GM23338 (cell line): ENCODE data around the gene HTT. TPM values are rescaled to one million over a fixed set of nuclear protein-coding genes. Genes with fewer than 3 reads are reported as not detected.

Source experiments
- ATAC-seq: fragments of 200-7000 bp; cut with Tn5 transposase; 3 replicates; pipeline ENCODE4 v1.9.1; 2020
- DNase-seq: peaks from one replicate; pipeline ENCODE4 v3.0.0-alpha.2; 2015; ENCODE audit warnings: low spot score
- H2AFZ ChIP-seq: fragments of 200-600 bp; sonication (generic); 2 replicates; pipeline ENCODE4 v1.8.0; 2016; ENCODE audit warnings: antibody characterized with exemption, mild to moderate bottlenecking, moderate library complexity
- H3F3A ChIP-seq: fragments of 200-600 bp; sonication (generic); replicated peaks from 2 replicates; pipeline ENCODE4 v1.8.0; 2017; ENCODE audit warnings: antibody characterized with exemption, mixed run types, low read depth
- H3K27ac ChIP-seq: fragments of 200-600 bp; sonication (generic); 2 replicates; pipeline ENCODE4 v1.6.1; 2016; ENCODE audit warnings: low read depth
- H3K27me3 ChIP-seq: fragments of 200-600 bp; sonication (generic); 2 replicates; pipeline ENCODE4 v1.8.0; 2016; ENCODE audit warnings: mild to moderate bottlenecking, mixed run types, moderate library complexity; ENCODE audit not compliant: insufficient read depth
- H3K36me3 ChIP-seq: fragments of 200-600 bp; sonication (generic); 2 replicates; pipeline ENCODE4 v1.8.0; 2016; ENCODE audit warnings: mild to moderate bottlenecking; ENCODE audit not compliant: insufficient read depth
- H3K4me1 ChIP-seq: fragments of 200-600 bp; sonication (generic); 2 replicates; pipeline ENCODE4 v1.8.0; 2016; ENCODE audit warnings: mild to moderate bottlenecking, moderate library complexity; ENCODE audit not compliant: insufficient read depth
- H3K4me2 ChIP-seq: fragments of 200-600 bp; sonication (generic); 2 replicates; pipeline ENCODE4 v1.7.1; 2017; ENCODE audit warnings: mixed run types
- H3K4me3 ChIP-seq: fragments of 200-600 bp; sonication (generic); 2 replicates; pipeline ENCODE4 v1.6.1; 2016; ENCODE audit warnings: mixed run types
- H3K79me2 ChIP-seq: fragments of 200-600 bp; sonication (generic); replicated peaks from 2 replicates; pipeline ENCODE4 v1.8.0; 2017; ENCODE audit warnings: mild to moderate bottlenecking; ENCODE audit not compliant: insufficient read depth
- H3K9me2 ChIP-seq: fragments of 200-600 bp; sonication (generic); 2 replicates; pipeline ENCODE4 v1.8.0; 2017; ENCODE audit not compliant: insufficient read depth
- H4K20me1 ChIP-seq: fragments of 200-600 bp; sonication (generic); replicated peaks from 2 replicates; pipeline ENCODE4 v1.8.0; 2017; ENCODE audit warnings: mild to moderate bottlenecking; ENCODE audit not compliant: insufficient read depth
- H3K27ac Mint-ChIP-seq: 2 replicates; pipeline ENCODE4 v1.8.0; 2020; ENCODE audit warnings: inconsistent platforms, mild to moderate bottlenecking, moderate library complexity, mixed read lengths
- H3K27me3 Mint-ChIP-seq: 3 replicates; pipeline ENCODE4 v1.8.0; 2022; ENCODE audit warnings: low read depth, mild to moderate bottlenecking, moderate library complexity, mixed read lengths, inconsistent platforms; ENCODE audit not compliant: insufficient read depth, poor library complexity
- H3K36me3 Mint-ChIP-seq: 3 replicates; pipeline ENCODE4 v1.8.0; 2021; ENCODE audit warnings: low read depth, mild to moderate bottlenecking, inconsistent platforms, moderate library complexity, mixed read lengths
- H3K4me1 Mint-ChIP-seq: 3 replicates; pipeline ENCODE4 v1.8.0; 2020; ENCODE audit warnings: mild to moderate bottlenecking, inconsistent platforms, mixed read lengths
- H3K4me3 Mint-ChIP-seq: 3 replicates; pipeline ENCODE4 v1.8.0; 2021; ENCODE audit warnings: moderate library complexity, mild to moderate bottlenecking, inconsistent platforms, mixed read lengths
- H3K9me3 Mint-ChIP-seq: 3 replicates; pipeline ENCODE4 v1.8.0; 2020; ENCODE audit warnings: moderate library complexity, mild to moderate bottlenecking, inconsistent platforms, mixed read lengths
- ETS1 ChIP-seq: IDR thresholded peaks from 2 replicates; pipeline ENCODE4 v1.6.1; 2016; ENCODE audit warnings: antibody characterized with exemption
- POLR2AphosphoS5 ChIP-seq: IDR thresholded peaks from 2 replicates; pipeline ENCODE4 v1.6.1; 2016; ENCODE audit warnings: antibody characterized with exemption, low read depth
- polyA plus RNA-seq: library from polyadenylated mRNA; unstranded; fragments of >200 nt; fragmentation: Nextera tagmentation; extraction: Ambion mirVana; gene quantifications from 2 replicates; pipeline ENCODE4 v1.2.1, GENCODE V29; 2016
- total RNA-seq: library from RNA; depleted of rRNA; stranded (reverse); fragments of >200 nt; shearing (Covaris generic); gene quantifications from 2 replicates; pipeline ENCODE4 v1.2.3, GENCODE V29; 2014
- TF ChIP-seq, protein P1 (sequence below), 2 experiments: fragments of 200-600 bp in 1 of 2; sonication (generic) in 1 of 2; conservative IDR thresholded peaks; 2 replicates each; pipeline versions ENCODE4 v1.5.1 to v1.6.1; 2016 to 2017; ENCODE audit warnings: antibody characterized with exemption in 2 of 2, low read depth in 2 of 2, mild to moderate bottlenecking in 2 of 2, moderate library complexity in 1 of 2
- TF ChIP-seq, protein P2 (sequence below): IDR thresholded peaks from one replicate; pipeline ENCODE4 v1.6.1; 2018; ENCODE audit warnings: antibody characterized with exemption; ENCODE audit not compliant: unreplicated experiment
- TF ChIP-seq, protein P3 (sequence below): fragments of 250-450 bp; sonication (Bioruptor Pico); IDR thresholded peaks from 2 replicates; pipeline ENCODE4 v1.5.0; 2020; ENCODE audit warnings: mild to moderate bottlenecking, moderate library complexity

Gene HTT
- total and polyA plus RNA-seq, 2 experiments from 2014 or later, result 26.6 to 67.7 TPM

DNA sequence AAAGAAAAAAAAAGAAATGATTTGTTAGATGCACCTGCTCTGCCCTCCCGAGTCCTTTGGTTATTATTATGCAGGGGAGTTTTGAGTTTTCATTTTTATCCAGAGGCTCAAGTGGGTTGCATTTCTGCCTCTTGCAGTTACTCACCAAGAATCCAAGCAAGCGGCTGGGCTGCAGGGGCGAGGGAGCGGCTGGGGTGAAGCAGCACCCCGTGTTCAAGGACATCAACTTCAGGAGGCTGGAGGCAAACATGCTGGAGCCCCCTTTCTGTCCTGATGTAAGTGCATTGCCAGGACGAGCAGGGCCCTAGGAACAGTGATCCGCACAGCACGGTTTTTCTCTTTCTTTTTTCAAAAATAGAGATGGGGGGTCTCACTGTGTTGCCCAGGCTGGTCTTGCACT lies 39.2 kb upstream of the HTT start:
- no peak overlapping the region for H3K27ac ChIP-seq
- H3K4me1 Mint-ChIP-seq, result no peaks in the 10 kb centered on the region; the same call in 2 of the 3 replicates
- no peaks in the 10 kb centered on the region for H3K36me3 ChIP-seq
- TF ChIP-seq, protein P1, sequence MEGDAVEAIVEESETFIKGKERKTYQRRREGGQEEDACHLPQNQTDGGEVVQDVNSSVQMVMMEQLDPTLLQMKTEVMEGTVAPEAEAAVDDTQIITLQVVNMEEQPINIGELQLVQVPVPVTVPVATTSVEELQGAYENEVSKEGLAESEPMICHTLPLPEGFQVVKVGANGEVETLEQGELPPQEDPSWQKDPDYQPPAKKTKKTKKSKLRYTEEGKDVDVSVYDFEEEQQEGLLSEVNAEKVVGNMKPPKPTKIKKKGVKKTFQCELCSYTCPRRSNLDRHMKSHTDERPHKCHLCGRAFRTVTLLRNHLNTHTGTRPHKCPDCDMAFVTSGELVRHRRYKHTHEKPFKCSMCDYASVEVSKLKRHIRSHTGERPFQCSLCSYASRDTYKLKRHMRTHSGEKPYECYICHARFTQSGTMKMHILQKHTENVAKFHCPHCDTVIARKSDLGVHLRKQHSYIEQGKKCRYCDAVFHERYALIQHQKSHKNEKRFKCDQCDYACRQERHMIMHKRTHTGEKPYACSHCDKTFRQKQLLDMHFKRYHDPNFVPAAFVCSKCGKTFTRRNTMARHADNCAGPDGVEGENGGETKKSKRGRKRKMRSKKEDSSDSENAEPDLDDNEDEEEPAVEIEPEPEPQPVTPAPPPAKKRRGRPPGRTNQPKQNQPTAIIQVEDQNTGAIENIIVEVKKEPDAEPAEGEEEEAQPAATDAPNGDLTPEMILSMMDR (conservative IDR thresholded peaks at IDR 0.05; ENCODE audit: low read depth in 2 of 2), result no peak
- TF ChIP-seq, protein P2, sequence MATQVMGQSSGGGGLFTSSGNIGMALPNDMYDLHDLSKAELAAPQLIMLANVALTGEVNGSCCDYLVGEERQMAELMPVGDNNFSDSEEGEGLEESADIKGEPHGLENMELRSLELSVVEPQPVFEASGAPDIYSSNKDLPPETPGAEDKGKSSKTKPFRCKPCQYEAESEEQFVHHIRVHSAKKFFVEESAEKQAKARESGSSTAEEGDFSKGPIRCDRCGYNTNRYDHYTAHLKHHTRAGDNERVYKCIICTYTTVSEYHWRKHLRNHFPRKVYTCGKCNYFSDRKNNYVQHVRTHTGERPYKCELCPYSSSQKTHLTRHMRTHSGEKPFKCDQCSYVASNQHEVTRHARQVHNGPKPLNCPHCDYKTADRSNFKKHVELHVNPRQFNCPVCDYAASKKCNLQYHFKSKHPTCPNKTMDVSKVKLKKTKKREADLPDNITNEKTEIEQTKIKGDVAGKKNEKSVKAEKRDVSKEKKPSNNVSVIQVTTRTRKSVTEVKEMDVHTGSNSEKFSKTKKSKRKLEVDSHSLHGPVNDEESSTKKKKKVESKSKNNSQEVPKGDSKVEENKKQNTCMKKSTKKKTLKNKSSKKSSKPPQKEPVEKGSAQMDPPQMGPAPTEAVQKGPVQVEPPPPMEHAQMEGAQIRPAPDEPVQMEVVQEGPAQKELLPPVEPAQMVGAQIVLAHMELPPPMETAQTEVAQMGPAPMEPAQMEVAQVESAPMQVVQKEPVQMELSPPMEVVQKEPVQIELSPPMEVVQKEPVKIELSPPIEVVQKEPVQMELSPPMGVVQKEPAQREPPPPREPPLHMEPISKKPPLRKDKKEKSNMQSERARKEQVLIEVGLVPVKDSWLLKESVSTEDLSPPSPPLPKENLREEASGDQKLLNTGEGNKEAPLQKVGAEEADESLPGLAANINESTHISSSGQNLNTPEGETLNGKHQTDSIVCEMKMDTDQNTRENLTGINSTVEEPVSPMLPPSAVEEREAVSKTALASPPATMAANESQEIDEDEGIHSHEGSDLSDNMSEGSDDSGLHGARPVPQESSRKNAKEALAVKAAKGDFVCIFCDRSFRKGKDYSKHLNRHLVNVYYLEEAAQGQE, result no peak
- TF ChIP-seq ETS1 (no peak), POLR2AphosphoS5 (no peak)
- TF ChIP-seq, protein P3, sequence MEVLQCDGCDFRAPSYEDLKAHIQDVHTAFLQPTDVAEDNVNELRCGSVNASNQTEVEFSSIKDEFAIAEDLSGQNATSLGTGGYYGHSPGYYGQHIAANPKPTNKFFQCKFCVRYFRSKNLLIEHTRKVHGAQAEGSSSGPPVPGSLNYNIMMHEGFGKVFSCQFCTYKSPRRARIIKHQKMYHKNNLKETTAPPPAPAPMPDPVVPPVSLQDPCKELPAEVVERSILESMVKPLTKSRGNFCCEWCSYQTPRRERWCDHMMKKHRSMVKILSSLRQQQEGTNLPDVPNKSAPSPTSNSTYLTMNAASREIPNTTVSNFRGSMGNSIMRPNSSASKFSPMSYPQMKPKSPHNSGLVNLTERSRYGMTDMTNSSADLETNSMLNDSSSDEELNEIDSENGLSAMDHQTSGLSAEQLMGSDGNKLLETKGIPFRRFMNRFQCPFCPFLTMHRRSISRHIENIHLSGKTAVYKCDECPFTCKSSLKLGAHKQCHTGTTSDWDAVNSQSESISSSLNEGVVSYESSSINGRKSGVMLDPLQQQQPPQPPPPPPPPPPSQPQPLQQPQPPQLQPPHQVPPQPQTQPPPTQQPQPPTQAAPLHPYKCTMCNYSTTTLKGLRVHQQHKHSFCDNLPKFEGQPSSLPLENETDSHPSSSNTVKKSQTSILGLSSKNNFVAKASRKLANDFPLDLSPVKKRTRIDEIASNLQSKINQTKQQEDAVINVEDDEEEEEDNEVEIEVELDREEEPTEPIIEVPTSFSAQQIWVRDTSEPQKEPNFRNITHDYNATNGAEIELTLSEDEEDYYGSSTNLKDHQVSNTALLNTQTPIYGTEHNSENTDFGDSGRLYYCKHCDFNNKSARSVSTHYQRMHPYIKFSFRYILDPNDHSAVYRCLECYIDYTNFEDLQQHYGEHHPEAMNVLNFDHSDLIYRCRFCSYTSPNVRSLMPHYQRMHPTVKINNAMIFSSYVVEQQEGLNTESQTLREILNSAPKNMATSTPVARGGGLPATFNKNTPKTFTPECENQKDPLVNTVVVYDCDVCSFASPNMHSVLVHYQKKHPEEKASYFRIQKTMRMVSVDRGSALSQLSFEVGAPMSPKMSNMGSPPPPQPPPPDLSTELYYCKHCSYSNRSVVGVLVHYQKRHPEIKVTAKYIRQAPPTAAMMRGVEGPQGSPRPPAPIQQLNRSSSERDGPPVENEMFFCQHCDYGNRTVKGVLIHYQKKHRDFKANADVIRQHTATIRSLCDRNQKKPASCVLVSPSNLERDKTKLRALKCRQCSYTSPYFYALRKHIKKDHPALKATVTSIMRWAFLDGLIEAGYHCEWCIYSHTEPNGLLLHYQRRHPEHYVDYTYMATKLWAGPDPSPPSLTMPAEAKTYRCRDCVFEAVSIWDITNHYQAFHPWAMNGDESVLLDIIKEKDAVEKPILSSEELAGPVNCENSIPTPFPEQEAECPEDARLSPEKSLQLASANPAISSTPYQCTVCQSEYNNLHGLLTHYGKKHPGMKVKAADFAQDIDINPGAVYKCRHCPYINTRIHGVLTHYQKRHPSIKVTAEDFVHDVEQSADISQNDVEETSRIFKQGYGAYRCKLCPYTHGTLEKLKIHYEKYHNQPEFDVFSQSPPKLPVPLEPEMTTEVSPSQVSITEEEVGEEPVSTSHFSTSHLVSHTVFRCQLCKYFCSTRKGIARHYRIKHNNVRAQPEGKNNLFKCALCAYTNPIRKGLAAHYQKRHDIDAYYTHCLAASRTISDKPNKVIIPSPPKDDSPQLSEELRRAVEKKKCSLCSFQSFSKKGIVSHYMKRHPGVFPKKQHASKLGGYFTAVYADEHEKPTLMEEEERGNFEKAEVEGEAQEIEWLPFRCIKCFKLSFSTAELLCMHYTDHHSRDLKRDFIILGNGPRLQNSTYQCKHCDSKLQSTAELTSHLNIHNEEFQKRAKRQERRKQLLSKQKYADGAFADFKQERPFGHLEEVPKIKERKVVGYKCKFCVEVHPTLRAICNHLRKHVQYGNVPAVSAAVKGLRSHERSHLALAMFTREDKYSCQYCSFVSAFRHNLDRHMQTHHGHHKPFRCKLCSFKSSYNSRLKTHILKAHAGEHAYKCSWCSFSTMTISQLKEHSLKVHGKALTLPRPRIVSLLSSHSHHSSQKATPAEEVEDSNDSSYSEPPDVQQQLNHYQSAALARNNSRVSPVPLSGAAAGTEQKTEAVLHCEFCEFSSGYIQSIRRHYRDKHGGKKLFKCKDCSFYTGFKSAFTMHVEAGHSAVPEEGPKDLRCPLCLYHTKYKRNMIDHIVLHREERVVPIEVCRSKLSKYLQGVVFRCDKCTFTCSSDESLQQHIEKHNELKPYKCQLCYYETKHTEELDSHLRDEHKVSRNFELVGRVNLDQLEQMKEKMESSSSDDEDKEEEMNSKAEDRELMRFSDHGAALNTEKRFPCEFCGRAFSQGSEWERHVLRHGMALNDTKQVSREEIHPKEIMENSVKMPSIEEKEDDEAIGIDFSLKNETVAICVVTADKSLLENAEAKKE (CRISPR knock-in tag), result no peak
- H3K4me3 Mint-ChIP-seq, result no peak overlapping the region
- no peak overlapping the region for H3K4me3 ChIP-seq
- no peak overlapping the region for H2AFZ ChIP-seq
- no peaks in the 10 kb centered on the region for H3K79me2 ChIP-seq
- H3K36me3 Mint-ChIP-seq, result no peaks in the 10 kb centered on the region
- DNase-seq, result no peak
- no peaks in the 10 kb centered on the region for H3F3A ChIP-seq
- H3K4me1 ChIP-seq, result no peaks in the 10 kb centered on the region
- H3K9me2 ChIP-seq, result no peaks in the 10 kb centered on the region
- no peaks in the 10 kb centered on the region for H4K20me1 ChIP-seq
- ATAC-seq, result no peak
- no peak overlapping the region for H3K27ac Mint-ChIP-seq
- H3K27me3 ChIP-seq, result no peaks in the 10 kb centered on the region
- H3K27me3 Mint-ChIP-seq, result peaks cover 22% of the 10 kb centered on the region
- H3K4me2 ChIP-seq, result no peak overlapping the region
- H3K9me3 Mint-ChIP-seq, result no peaks in the 10 kb centered on the region
